ENCODE measurements around the gene PHC3. TPM values are rescaled to one million over a fixed set of nuclear protein-coding genes. Genes with fewer than 3 reads are reported as not detected.

PHC3 gene
- polyA plus RNA-seq, 1 donor (not counting 4 experiments of a cell fraction or from before 2014, with no cell fraction given) = 32.2 TPM

DNA sequence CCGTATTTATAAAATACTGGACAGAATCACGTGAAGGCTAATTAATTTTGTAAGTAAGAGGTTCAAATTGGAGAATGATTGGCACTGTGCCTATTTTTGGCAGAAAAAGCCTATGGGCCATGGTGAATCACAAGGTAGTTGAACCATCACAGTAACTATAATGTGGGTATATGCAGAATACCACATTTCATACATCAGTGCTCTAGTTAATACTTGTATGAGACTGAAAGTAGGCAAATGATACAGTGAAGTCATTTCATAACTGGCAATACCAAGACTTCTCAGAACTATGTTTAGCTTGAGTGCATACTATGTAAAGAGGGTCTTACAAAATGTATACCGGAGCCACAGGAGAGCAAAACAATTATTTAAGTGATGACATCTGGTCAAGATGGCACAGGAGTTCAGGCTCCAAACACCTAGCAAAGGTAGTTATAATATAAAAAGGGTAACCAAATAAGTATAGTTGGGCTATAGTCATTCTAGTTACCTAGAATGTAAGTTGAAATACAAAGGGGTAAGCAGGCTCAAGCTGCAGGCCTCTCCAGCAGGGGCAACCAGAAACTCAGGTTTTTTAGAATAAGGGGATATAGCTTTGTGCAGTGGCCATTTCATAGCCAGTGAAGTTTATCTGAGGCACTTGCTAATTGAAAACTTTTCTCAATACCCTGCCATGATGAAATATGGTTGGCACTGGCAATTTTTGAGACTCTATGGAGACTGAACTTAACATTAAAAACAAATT is 124.7 kb downstream of the PHC3 start:
- Histone ChIP-seq H3K9me3 (ENCODE audit: control insufficient read depth, low read depth, low read length) (no peaks in the 10 kb centered on the region), H3K27me3 (ENCODE audit: control insufficient read depth, extremely low read depth, insufficient read depth, low read length) (no peaks in the 10 kb centered on the region), H3K27ac (ENCODE audit: control insufficient read depth, insufficient read depth, low read length) (no peak overlapping the region), H3K4me1 (ENCODE audit: control insufficient read depth, extremely low read depth, insufficient read depth, low read length) (no peaks in the 10 kb centered on the region), H3K9me1 (ENCODE audit: control insufficient read depth, extremely low read depth, insufficient read depth, low read length) (no peaks in the 10 kb centered on the region), H3K79me2 (ENCODE audit: control insufficient read depth, insufficient read depth, low read length) (no peaks in the 10 kb centered on the region), H3K36me3 (ENCODE audit: control insufficient read depth in 2 of 2, extremely low read depth in 1 of 2, insufficient read depth in 2 of 2, low read length in 2 of 2) (no peaks in the 10 kb centered on the region), H2AFZ (ENCODE audit: control insufficient read depth, low read length) (no peak overlapping the region), H3K4me3 (ENCODE audit: control insufficient read depth in 2 of 3, extremely low read depth in 1 of 3, insufficient read depth in 2 of 3, low read depth in 1 of 3, low read length in 3 of 3) (no peak overlapping the region), H3K4me2 (ENCODE audit: control insufficient read depth, extremely low read depth, insufficient read depth, low read depth, low read length) (no peak overlapping the region), H3K9ac (ENCODE audit: control insufficient read depth, extremely low read depth, insufficient read depth, low read length) (no peak overlapping the region), H4K20me1 (ENCODE audit: control insufficient read depth, extremely low read depth, insufficient read depth, low read length) (no peaks in the 10 kb centered on the region)
- dilution Hi-C loops (cut with MboI; ENCODE audit: extremely low pct_ligation_motif_present, low sequenced_read_pairs) = no loop called here
- no peak for FAIRE-seq
- TF ChIP-seq, protein P1, sequence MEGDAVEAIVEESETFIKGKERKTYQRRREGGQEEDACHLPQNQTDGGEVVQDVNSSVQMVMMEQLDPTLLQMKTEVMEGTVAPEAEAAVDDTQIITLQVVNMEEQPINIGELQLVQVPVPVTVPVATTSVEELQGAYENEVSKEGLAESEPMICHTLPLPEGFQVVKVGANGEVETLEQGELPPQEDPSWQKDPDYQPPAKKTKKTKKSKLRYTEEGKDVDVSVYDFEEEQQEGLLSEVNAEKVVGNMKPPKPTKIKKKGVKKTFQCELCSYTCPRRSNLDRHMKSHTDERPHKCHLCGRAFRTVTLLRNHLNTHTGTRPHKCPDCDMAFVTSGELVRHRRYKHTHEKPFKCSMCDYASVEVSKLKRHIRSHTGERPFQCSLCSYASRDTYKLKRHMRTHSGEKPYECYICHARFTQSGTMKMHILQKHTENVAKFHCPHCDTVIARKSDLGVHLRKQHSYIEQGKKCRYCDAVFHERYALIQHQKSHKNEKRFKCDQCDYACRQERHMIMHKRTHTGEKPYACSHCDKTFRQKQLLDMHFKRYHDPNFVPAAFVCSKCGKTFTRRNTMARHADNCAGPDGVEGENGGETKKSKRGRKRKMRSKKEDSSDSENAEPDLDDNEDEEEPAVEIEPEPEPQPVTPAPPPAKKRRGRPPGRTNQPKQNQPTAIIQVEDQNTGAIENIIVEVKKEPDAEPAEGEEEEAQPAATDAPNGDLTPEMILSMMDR (optimal IDR thresholded peaks at IDR 0.05 in 1 of 3, IDR thresholded peaks at IDR 0.05 in 1 of 3, conservative IDR thresholded peaks at IDR 0.05 in 1 of 3; ENCODE audit: extremely low read depth in 1 of 3, insufficient read depth in 2 of 3, low read length in 3 of 3) = no peak
- TF ChIP-seq EZH2 (IDR thresholded peaks at IDR 0.05; ENCODE audit: low read length) = no peak
- DNase-seq (ENCODE audit: low read depth, low spot score) = no peak

DNA sequence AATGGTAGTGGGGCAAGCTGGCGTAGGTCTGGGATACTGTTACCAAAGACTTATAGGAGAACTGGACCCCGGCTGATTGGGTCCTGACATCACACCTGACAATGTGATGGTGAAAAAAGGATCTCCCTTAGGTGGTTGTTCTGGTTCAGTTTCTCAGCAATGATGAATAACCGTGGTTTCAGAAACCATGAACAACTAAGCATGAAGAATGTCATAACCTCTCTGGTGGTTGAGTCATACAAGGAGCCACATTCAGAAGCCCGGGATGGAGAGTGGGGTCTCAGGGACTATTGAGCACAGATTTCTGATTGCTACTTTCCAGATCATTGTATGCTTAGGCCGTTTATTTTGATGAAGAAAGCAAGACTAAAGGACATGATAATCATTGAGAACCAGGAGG is 126.3 kb downstream of the PHC3 start:
- FAIRE-seq (no peak), DNase-seq (ENCODE audit: low read depth, low spot score) (no peak)
- no peak for TF ChIP-seq EZH2 (IDR thresholded peaks at IDR 0.05; ENCODE audit: low read length)
- TF ChIP-seq, protein P1 (optimal IDR thresholded peaks at IDR 0.05 in 1 of 3, IDR thresholded peaks at IDR 0.05 in 1 of 3, conservative IDR thresholded peaks at IDR 0.05 in 1 of 3; ENCODE audit: extremely low read depth in 1 of 3, insufficient read depth in 2 of 3, low read length in 3 of 3) = no peak
- no peak overlapping the region for H2AFZ ChIP-seq (ENCODE audit: control insufficient read depth, low read length)
- H3K9ac ChIP-seq (ENCODE audit: control insufficient read depth, extremely low read depth, insufficient read depth, low read length) = no peak overlapping the region
- no peaks in the 10 kb centered on the region for H3K36me3 ChIP-seq (ENCODE audit: control insufficient read depth in 2 of 2, extremely low read depth in 1 of 2, insufficient read depth in 2 of 2, low read length in 2 of 2)
- H3K4me3 ChIP-seq (ENCODE audit: control insufficient read depth in 2 of 3, extremely low read depth in 1 of 3, insufficient read depth in 2 of 3, low read depth in 1 of 3, low read length in 3 of 3) = no peak overlapping the region
- H3K27me3 ChIP-seq (ENCODE audit: control insufficient read depth, extremely low read depth, insufficient read depth, low read length) = no peaks in the 10 kb centered on the region
- H3K4me1 ChIP-seq (ENCODE audit: control insufficient read depth, extremely low read depth, insufficient read depth, low read length) = no peaks in the 10 kb centered on the region
- no peaks in the 10 kb centered on the region for H4K20me1 ChIP-seq (ENCODE audit: control insufficient read depth, extremely low read depth, insufficient read depth, low read length)
- no peaks in the 10 kb centered on the region for H3K9me3 ChIP-seq (ENCODE audit: control insufficient read depth, low read depth, low read length)
- no peak overlapping the region for H3K27ac ChIP-seq (ENCODE audit: control insufficient read depth, insufficient read depth, low read length)
- dilution Hi-C loops (cut with MboI; ENCODE audit: extremely low pct_ligation_motif_present, low sequenced_read_pairs) = no loop called here
- no peaks in the 10 kb centered on the region for H3K9me1 ChIP-seq (ENCODE audit: control insufficient read depth, extremely low read depth, insufficient read depth, low read length)
- no peak overlapping the region for H3K4me2 ChIP-seq (ENCODE audit: control insufficient read depth, extremely low read depth, insufficient read depth, low read depth, low read length)
- no peaks in the 10 kb centered on the region for H3K79me2 ChIP-seq (ENCODE audit: control insufficient read depth, insufficient read depth, low read length)

Data from keratinocyte (primary cell).